M059J (cell line): Measurements from ENCODE around the gene ASTN2. TPM values are rescaled to one million over a fixed set of nuclear protein-coding genes. Genes with fewer than 3 reads are reported as not detected.

ENCODE experiments used
- DNase-seq: peaks from one replicate; pipeline ENCODE4 v3.0.0-alpha.2; 2012; ENCODE audit warnings: low read depth
- total RNA-seq: library from RNA; depleted of rRNA; stranded (reverse); fragments of >200 nt; shearing (Covaris generic); gene quantifications from 2 replicates; pipeline ENCODE4 v1.2.3, GENCODE V29; 2014

ASTN2 gene
- total RNA-seq, 1 experiment from 2014 or later: 4.2 TPM

DNA sequence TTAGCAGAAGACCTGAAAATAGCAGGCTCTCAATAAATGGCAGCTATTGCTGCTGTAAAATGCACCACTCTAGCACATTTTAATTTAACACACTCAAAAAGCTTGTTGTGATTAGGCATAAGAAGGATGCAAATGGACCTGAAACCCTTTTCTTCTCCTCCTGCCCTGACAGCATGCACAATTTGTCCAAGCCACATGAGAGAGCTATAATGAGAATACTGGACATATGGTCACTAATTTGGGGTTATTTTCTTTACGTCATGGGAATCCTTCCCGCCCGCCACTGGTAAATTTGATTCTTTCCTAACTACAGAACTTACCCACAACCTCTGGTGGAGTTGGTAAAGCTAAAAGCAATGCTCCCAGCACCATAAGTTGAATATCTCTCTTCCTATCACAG lies 665.7 kb downstream of the ASTN2 start:
- no peak for DNase-seq

DNA sequence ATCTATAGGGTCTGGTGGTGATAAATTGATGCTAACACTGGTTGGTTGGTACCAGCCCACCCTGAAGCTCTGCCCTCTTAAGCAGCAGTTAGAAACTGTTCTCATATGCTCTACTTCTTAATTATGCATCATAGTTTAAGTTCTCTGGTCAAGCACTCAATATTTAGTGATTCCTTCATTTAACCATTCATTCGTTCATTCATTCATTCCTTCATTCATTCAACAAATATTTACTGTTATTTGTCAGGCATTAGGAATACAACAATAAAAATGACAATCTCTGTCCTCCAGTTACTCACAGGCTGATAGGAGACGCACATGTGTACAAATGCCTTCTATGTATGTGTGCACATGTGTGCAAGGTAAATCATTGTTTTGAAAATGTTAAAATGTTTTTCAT lies 673.1 kb downstream of the ASTN2 start:
- DNase-seq: no peak

DNA sequence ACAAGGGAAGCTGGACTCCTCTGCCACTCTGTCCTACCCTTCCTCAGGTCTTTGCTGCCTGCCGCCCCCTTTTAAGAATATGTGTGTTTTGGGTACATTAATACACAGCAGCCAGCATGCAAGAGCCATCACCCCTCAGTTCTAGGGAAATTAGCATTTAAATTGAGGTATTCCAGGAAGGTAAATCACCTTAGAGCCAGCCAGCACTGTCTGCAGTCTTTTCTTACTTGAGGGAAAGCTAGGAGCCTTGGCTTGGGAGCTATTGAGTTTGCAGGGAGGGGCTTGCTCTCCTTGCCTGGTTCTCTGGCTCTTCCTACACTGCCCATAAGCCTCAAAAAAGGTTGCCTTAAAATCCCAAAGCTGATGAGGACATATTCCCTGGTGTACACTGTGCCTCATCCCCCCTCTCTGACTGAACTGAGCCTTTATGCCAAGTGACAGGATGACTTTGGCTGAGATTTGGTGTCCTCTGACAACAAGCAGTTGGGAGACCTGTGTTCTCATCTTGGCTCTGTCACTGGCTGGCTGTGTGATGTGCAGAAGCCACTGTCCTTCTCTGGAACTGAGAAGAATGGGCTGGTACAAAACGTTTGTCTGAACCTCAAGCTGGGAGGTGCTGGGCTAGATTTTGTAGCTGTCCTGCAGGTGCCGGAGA lies 673.6 kb downstream of the ASTN2 start:
- DNase-seq: no peak

DNA sequence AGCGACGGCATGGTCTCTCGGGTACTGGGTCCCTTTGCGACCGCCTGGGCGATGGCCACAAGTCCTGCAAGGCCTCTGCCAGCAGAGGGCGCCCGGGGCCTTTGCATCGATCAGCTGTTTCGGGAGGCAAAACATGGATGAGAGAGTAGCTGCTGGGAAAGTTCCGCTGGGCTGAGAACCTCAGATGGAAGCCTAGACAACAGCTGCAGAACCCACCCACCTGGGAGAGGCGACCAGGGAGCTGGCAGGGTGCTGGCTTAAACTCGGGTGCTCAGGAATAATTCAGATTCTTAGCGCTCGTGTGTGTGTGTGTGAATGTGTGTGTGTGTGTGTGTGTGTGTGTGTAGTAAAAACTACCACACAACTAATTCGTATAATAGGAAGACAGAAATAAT lies 677.7 kb downstream of the ASTN2 start:
- DNase-seq: peak; percentile 78

DNA sequence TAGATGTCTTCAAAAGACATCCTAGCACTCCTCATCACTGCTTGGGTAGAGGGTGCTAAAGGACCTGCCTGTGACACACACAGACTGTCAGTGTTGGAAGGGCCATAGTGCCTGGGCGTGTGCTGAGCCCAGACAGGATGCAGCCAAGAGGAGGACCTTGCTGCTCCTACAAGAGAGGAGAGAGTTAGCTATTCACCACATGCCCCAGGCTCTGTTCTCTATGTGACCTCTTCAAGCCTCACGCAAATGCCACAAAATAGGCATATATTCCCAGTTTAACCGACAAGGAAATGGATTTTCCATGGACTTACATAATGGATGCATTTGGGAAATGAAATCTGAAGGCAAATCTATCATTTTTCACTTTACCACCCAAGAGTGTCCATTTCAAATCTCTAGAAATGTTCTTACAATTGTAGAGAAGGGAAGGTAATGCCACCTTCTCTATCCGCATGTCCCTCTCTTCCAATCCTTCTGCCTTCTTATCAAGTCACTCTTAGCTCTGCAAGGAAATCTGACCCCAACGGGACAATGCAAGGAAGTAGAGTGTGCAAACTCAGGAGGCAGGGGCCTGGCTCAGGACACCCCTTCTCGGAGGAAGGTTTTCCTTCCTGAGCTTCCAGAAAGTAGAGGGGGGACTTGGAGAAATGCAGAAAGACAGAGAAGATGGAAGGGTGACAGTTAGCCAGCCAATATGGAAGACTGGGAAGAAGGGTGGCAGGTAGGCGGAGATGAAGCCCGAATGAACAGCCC lies 678.3 kb downstream of the ASTN2 start:
- DNase-seq: no peak

DNA sequence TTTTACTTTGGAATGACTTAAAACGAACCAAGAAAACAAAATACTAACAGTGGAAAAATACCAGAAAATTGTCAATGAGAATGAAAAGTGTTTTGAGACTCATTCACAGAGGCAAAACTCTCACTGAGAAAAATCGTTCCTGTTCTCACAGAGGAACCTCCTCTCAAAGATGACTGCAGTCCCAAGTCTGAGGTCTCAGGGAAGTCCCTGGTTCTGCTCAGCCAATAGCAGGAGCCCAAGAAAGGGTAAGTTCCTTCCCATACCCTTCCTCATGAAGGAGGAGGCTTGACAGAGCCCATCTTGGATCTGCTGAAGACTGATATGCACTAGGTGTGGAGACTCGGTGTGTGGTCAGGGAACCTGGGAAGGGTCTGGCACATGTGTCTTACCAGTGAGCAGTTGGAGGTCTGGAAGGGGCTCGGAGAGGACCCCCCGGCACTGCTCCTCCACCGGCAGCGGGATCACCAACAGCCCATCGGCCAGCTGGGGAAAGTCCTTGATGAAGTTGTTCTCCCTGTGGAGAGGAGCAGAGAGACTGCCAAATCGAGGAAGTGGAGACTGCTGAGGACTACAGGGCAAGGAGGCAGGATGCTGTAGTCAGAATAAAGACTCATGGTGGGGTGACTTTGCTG lies 681.7 kb downstream of the ASTN2 start:
- DNase-seq: no peak

DNA sequence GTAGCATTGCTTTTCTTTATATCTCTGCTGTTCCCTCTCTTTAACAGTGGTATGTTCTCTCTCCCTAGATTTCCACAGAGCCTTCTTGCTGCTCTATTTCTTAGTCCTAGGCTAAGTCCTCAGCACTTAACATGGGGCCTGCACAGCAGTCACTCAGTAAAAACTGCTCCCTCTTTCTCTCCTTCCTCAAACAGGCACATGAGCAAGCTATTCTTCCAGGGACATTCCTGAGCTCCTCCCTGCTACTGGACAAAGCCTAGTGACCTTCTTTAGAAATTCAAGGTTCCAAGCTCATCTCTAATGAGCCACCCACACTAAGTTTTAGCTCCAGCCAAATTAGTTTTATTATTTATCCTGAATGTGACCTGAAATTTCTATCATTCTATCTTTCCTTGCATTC lies 688.3 kb downstream of the ASTN2 start:
- no peak for DNase-seq

DNA sequence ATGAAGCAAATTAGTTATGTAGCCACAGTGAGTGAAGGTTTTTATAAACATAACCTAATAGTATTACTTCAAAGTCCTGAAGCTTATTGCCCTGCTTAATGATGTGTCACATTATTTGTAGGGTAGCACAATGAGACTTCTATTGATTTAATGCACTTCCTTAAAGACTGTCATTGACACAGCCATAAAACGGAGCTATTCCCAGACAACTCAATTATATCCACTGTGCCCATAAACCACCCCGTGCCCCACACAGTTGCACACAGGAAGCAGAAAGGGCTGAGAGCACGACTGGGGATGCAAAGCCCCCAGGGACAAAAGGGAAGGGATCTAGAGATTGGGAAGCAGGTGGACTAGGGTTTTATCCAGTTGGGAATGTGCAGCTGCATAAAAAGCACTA lies 690.7 kb downstream of the ASTN2 start:
- no peak for DNase-seq

DNA sequence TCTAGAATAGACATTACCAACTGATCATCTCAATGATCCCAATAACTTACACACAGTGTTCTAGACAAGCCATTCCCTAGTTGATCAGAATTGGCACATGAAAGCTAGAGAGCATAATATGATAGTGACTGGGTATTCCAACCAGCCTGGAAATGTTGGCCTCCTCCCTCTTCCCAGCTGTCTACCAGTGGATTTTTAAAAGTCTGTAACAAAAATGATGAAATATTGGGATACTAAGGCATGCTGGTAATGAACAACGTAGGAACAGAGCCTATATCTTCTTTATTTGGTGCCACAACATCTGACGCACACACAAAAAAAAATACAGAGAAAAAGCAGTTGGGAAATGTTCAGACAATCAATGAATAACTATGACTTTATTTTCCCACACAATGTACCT lies 692.9 kb downstream of the ASTN2 start:
- no peak for DNase-seq

DNA sequence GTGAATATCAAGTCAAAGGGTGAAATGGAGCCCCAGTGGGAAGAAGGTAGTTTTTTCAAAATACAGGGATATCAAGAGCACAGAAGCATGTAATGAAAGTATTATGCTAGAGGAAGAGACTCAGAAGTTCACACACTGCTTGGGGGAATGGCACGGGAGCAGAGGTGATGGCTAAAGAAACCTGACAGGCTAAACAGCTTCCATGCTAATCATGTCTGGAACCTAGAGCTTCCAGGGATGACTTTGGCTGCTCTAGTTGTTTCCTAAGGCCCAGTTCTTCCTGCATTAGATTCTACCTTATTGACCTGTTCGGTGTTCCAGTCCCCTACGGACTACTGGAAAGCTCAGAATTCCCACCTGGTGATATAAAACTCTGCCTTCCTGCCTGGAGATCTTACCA lies 693.4 kb downstream of the ASTN2 start:
- DNase-seq: no peak

DNA sequence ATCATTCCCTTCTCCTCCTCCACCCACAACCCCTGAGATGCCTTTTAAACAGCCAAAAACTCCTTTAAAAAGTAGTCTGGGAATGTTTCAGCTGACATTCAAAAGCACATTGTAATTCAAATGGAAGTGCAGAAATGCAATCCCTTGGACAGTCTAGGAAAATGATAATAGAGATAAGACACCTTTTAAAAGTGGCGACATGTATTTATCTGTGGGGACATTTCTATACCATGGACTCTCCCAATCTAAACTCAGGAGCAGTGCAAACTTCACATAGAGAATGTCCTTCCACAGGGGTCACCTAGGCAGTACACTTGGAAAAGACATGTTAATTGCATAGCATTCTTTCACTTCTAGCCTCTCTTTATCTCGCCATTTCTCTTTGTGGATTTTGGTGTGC lies 694.7 kb downstream of the ASTN2 start:
- DNase-seq: no peak

DNA sequence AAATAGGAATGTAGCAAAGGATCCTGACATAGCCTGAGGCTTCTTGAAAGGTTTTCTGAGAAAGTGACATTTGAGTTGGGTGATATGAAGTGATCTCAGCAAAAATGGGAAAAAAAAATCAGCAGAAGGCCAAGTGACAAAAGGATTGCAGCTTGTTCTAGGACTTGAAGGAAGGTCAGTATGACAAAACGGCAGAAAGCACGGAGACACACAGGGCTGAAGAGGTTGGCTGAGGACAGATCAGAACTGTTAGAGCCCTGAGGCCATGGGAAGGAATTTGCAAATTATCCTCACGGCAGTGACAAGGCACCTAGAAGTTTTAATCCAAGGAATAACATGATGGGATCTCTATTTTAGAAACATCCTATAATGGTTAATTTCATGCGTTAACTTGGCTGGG lies 696.7 kb downstream of the ASTN2 start:
- DNase-seq: no peak

DNA sequence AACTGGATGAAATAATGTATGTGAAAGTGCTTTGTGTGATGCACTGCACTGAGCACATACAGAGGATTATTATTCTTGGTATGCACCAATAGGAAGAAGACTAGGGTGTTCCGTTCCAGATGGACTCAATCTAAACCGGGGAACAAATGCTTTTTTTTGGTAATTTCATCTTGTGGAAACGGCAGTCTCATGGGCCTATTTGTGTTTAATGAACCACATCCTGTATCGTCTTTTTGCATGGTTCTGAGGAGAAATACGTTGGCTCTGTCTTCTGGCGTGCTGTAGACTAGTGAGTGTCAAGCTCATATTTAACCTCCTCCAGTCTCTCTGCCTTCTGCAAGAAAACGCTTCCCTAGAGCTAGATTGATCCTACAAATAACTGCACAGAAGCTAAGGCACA lies 697.7 kb downstream of the ASTN2 start:
- no peak for DNase-seq

DNA sequence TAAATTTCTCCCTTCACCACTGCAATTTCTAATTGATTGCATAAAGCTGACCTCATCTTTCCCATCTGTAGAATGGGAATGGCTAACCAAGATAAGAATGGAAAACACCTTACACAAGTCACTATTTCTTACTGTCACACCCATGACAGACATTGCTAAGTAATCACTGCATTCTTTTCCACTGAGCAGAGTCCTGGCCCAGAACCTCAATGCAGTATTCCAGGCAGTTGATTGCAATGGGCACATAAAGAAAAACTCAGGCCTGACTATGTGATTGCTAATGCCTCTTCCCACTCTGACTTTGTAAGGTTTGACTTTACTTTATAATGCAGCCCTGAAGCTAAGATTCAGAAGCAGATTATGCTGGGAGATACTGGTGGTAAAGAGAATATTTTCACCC lies 698.4 kb downstream of the ASTN2 start:
- DNase-seq: no peak

DNA sequence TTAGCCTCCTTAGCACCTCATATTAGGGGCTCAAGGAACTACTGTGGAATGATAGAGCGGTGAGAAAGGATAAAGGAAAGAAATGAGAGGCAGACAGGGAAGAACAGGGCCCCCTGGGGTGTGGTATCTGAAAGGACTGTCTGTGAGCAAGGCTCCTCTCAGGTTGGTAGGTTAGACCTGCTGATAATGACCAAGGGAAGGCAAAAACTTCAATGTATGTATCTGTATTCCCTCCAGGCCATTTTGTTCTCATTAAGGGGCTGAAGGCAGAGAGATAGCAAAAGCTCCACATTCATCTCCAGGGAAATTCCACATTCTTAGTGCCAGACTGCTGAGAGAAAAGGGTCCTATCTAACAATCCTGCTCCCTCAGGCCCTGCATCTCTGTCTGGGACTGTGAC lies 699.1 kb downstream of the ASTN2 start:
- DNase-seq: no peak

DNA sequence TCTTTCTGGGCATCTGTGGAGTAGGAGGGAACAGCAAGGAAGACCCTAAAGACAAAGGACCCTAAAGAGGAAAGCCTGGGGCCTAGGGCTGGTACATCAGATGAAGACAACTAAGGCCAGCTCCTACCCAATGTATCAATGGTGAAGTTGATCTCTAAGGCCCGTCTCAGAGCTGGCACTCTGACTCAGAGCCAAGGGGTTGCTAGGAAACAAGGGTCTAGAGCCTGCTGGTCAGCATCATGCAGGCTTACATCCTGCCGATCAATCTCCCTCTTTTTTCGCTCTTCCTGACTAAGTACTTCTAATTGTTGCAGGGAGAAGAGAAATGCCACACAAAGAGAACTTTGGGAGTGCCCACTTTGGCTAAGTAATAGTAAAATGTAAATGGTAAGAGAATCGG lies 701.6 kb downstream of the ASTN2 start:
- no peak for DNase-seq

DNA sequence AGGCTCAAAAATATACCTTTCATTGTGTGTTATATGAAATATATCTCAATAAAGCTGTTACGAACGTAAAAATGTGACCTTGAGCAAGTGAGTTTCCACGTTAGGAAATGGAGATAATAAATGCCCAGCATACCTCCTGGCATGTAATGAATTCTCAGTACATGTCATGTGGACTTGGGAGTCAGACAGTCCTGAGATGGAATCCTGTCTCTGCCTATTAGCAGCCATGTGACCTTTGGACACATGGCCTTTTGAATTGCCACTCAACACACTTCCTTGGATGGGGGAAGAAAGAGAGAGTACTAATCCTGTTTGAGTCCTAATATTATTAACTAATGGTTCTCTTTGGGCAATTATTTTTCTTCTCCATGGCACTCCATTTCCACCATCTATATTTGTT lies 702.1 kb downstream of the ASTN2 start:
- DNase-seq: no peak

DNA sequence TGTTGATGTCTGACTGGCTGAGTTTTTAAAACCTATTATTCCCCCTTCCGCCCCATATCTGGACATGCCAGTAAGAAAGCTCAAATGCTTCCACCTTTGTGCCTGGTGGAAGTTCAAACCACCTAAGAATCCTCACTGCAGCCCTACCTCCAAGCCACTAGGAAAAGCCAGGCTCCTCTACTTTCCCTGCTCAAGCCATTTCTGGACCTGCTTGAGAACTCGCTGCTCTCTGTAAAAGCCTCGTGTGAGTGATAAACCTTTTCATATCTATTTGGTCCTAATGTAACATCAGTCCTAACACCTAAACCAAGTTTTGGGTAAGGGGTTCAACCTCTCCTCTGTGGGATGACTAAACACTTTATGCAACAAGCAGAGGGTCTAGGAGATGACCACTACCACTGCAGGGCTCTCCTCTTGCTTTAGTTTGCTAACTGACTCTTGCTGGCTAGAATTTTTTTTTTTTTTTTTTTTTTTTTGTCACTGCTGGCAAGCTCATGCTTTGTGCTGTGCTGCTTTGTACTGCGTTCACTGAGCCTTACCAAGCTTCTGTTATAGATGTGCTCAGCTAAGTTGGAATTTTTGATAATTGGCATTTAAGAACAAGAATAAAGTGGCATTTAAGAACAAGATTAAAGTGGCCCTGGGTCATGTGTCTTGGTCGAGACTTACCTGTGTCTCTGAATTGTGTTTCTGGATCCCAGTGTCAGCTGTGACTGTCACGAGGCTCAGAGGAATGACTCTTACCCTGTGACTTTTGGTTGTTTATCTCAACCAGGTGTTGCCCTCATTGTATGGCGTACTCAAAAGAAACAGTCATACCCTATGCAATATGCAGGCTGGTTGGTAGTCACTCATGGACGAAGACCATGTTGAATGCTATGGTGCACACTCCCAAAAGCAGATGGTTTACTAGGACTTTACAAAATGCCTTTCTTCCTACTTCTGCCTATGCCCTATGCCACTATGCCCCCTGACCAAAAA lies 708.3 kb downstream of the ASTN2 start:
- no peak for DNase-seq

DNA sequence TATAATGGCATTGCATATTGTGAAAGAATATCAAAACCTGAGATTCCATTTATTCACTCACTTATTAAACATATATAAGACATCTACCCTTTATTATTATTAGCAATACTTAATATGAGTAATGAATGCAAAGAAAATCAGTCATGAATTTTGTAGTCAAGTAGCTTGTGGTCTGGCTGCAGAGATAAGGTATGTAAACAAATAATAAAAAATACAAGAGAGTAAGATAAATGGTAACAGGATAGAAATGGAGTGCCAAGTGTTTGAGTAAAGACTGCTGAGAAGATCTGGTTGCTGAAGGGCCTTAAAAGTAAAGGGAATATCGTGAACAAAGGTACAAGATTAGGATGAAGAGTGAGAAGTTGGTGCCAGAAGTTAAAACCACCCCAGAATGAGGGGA lies 709.3 kb downstream of the ASTN2 start:
- DNase-seq: peak; percentile 29

DNA sequence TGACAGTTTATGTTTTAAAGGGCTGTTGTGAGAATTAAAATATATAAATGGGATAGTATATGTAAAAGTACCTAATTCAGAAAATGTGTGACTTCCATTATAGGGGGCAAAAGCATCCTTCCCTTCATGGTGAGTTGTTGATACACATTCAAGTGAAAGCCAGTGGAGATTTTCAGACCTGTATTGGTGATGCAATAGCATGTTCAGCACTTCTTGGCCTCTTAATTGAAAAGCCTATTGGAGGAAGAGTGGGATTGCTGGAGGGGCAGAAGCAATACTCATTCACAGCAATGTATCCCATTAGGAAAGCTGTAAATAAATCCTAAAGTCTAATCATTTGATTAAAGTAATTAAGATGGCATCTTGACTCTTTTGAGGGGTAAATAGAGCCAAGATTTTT lies 710.4 kb downstream of the ASTN2 start:
- DNase-seq: no peak

DNA sequence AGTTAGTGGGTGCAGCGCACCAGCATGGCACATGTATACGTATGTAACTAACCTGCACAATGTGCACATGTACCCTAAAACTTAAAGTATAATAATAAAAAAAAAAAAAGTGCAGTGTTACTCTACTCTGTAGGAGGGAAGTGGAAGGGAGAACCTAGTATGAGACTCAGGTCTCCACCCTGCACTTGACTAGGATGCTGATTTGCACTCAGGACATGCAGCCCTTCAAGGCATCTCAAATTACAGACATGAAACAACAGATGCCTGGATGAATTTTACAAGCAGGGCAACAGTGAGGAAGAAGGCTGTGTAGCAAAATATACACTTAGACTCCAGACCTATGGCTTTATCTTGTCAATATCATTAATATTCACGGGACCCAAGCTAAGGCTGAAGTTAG lies 711.2 kb downstream of the ASTN2 start:
- DNase-seq: no peak
